ENCODE results near the gene STX10. TPM values are rescaled to one million over a fixed set of nuclear protein-coding genes. Genes with fewer than 3 reads are reported as not detected.

Gene STX10
- total RNA-seq, 2 donors from 2014 or later, result 31.4 to 39.0 TPM

GRCh38 chr19:13127051-13127450 is 23.1 kb downstream of the STX10 start:
- DNase-seq (ENCODE audit: low spot score), result no peak
- intact Hi-C loops (cut with DNase I), result no loop called here

DNA sequence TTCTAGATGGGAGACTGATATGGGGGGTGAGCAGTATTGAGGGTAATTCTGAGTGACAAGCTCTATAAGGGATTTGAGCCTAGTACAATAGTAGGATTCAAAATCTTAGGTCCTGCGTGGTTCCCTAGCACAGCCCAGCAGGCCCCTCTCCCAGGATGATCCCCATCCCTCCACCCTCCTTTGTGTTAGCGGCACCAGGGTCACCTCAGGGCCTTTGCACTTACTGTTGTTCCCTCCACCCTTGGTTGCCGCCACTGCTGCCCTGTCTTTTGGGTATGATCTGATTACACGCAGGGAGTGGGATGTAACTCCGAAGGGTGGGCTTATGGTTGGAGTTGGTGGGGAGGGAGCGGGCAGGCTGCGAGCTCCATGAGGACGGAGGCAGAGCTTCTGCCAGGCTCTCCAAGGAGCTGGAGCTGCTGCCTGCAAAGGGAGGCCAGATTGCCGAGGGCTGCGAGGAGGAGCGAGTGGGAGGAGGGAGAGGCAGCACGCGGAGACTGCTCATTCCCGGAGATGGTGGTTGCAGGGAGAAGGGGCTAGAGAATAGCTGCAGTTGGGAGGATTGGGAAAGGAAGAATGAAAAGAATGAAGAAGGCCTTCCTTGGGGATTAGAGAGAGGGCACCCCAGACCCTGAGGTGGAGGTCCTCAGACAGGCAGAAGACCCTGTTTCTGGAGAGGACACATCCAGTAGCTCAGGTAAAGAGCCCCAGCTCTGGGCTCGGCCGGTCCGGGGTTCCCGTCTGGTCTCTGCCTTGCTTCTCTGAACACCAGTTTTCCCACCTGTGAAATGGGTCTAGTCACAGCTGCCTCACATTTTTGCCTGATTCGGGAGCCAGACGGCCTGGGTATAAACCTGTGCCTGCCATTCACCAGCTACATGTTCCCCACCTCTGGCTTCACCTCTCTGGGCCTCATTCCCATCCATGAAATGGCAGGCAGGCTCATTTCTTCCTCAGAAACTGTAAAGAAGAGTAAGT is 26.9 kb downstream of the STX10 start:
- intact Hi-C loops (cut with DNase I), result no loop called here
- no peak for DNase-seq (ENCODE audit: low spot score)

- DNase-seq (ENCODE audit: low spot score), result no peak
- intact Hi-C loops (cut with DNase I), result no loop called here
These were observed 27.8 kb downstream of the STX10 start for GRCh38 chr19:13122275-13122878.

DNA sequence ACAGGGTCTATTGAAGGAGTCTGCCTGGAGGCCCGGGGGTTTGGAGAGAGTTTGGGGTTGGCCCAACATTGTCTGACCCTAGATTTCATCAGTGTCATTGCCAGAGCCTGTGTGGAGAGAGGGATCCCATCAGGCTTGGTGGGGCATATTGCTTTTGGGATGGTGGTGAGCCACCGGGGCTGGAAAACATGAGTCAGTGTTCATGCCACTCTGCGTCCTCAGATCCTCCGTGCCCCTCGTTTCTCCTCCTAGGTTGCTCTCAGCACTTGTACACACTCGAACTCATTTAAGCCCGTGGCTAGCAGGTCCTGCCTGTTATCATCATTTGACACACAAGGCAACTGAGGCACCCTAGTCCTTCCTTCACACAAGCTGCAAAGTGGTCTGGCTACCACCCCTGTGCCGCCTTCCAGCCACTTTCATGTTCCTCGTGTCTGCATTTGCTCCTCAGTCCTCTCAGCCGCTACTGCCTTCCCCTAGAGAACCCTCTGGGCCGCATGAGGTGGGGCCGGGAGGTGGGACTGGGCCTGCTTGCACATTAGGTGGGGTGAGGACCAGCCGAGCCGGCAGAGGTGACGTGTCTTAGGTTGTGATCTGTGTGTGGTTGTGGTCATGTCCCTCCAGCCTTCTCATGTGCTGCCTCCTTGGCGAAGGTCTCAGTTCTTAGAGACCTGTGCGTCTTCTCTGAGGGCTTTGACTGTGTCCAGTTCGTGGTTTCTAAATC is 28.5 kb downstream of the STX10 start:
- intact Hi-C loops (cut with DNase I), result no loop called here
- no peak for DNase-seq (ENCODE audit: low spot score)

DNA sequence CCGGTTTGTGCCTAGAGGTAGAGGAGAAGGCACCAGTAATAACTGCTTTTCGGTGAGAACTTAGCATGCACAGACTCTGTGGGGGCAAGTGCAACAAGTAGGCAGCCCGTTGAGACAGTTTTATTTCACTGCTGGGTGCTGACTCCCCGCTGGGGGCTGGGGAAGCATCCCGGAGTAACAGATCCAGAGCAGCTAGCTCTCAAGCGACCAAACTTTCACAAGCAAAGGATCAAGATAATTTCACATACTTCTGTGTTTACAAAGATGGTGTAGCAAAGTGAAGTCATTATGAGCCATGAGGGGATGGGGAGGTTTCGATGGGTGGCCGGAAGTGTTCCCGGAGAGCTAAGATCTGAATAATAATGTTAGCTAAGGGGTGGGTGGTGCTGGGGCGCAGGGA is 29.4 kb downstream of the STX10 start:
- no peak for DNase-seq (ENCODE audit: low spot score)
- intact Hi-C loops (cut with DNase I), result no loop called here

- intact Hi-C loops (cut with DNase I), result no loop called here
- DNase-seq (ENCODE audit: low spot score), result no peak
These were observed 30.1 kb downstream of the STX10 start for GRCh38 chr19:13120031-13120430.

DNA sequence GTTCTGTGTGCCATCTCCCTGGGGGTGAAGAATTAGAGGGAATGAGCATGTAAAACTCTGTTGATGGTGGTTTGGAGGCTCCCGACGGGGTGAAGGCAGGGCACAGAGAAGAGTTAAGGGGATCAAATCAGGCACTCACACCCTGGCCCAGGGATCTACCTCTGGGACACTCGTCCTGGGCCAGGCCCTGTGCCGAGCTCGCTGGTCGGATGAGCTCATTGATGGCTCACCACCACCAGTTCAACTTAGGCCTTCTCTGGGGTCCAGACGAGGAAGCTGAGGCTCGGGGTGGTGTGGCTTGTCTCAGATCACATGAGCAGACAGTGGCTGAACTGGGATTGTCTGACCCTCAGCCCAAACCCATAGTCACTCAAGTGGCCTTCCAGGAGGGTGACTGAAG is 30.5 kb downstream of the STX10 start:
- intact Hi-C loops (cut with DNase I), result no loop called here
- DNase-seq (ENCODE audit: low spot score), result no peak

- intact Hi-C loops (cut with DNase I), result no loop called here
- DNase-seq (ENCODE audit: low spot score), result no peak
These were observed 31.6 kb downstream of the STX10 start for GRCh38 chr19:13118424-13119193.

- intact Hi-C loops (cut with DNase I), result no loop called here
- DNase-seq (ENCODE audit: low spot score), result peak; percentile 97
These were observed 32.3 kb downstream of the STX10 start, which contains the start of gene NACC1 for GRCh38 chr19:13117772-13118423. TSS of gene NACC1 (plus strand) at chr19:13118264. CDS start at chr19:13135208, 16,944 bp downstream.

DNA sequence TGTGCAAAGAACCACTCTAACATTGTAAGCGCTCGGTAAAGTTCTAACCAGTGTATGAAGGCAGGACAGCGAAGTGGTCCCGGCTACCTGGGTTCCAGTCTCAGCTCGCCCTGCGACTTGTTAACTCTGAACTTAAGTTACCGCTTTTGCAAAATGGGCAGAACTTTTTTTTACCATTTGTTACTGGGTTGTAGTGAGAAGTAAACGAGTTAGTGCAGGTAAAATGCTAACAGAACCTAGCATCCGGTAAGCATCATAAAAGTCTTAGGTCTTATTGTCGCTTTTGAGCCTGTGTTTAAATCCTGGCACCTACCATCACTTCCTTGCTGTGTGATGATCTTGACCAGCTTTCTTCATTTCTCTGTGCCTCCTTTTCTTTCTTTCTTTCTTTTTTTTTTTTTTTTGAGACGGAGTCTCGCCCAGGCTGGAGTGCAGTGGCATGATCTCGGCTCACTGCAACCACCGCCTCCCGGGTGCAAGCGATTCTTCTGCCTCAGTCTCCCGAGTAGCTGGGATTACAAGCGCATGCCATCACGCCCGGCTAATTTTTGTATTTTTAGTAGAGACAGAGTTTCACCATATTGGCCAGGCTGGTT is 32.9 kb downstream of the STX10 start:
- intact Hi-C loops (cut with DNase I), result no loop called here
- no peak for DNase-seq (ENCODE audit: low spot score)

GRCh38 chr19:13116282-13117175 is 33.6 kb downstream of the STX10 start, which contains the start of gene TRMT1:
TSS of gene TRMT1 (minus strand) at chr19:13116740. CDS start at chr19:13116399, 341 bp downstream.
- intact Hi-C loops (cut with DNase I), result no loop called here
- peak; percentile 98 for DNase-seq (ENCODE audit: low spot score)

- intact Hi-C loops (cut with DNase I), result no loop called here
- peak; percentile 62 for DNase-seq (ENCODE audit: low spot score)
These were observed 34.3 kb downstream of the STX10 start for GRCh38 chr19:13115936-13116281.

DNA sequence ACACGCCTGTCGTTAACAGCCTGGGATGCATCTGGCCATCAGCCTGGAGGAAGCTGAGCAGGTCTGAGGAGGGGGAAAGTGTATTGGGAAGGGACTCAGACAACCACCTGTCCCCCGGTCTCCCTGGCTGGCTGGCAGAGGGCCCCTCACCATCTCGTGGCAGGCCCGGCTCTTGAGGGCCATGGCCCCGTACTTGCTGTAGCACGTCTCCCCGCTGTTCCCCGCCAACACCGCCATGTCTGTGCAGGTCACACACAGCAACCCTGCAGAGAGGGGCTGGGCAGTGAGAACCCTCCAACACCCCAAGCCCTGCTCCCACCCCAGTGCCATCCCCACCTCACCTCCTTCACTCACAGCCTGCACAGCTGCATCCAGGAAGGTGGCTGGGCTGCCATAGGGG is 37.6 kb downstream of the STX10 start:
- intact Hi-C loops (cut with DNase I), result no loop called here
- peak; percentile 73 for DNase-seq (ENCODE audit: low spot score)

- DNase-seq (ENCODE audit: low spot score), result no peak
- intact Hi-C loops (cut with DNase I), result no loop called here
These were observed 40.0 kb downstream of the STX10 start for GRCh38 chr19:13110099-13110610.

- intact Hi-C loops (cut with DNase I), result no loop called here
- peak; percentile 74 for DNase-seq (ENCODE audit: low spot score)
These were observed 40.6 kb downstream of the STX10 start for GRCh38 chr19:13109361-13110098.

Data from posterior vena cava (tissue), 2 donors.